HepG2 (cell line): ENCODE measurements around the gene DSCAML1. TPM values are rescaled to one million over a fixed set of nuclear protein-coding genes. Genes with fewer than 3 reads are reported as not detected.

Experiments
- CTCF ChIP-seq: sonication (generic); formaldehyde crosslinking; IDR thresholded peaks from 2 replicates; pipeline ENCODE4 v1.5.0; 2020; ENCODE audit warnings: mild to moderate bottlenecking, missing genetic modification reagents, moderate library complexity
- FOXA1 ChIP-seq, 2 experiments: fragments of 450-650 bp in 1 of 2; sonication (generic) in 1 of 2; formaldehyde crosslinking in 1 of 2; IDR thresholded peaks; 2 replicates each; pipeline versions ENCODE4 v1.4.0 to v1.6.1; 2016 to 2020; ENCODE audit warnings: missing genetic modification reagents in 1 of 2
- HNF1B ChIP-seq: sonication (generic); formaldehyde crosslinking; IDR thresholded peaks from 2 replicates; pipeline ENCODE4 v1.5.1; 2020; ENCODE audit warnings: mild to moderate bottlenecking, moderate library complexity, missing genetic modification reagents
- MED13 ChIP-seq: sonication (generic); formaldehyde crosslinking; IDR thresholded peaks from 2 replicates; pipeline ENCODE4 v1.5.0; 2020; ENCODE audit warnings: missing genetic modification reagents
- RAD21 ChIP-seq: fragments of 450-650 bp; formaldehyde crosslinking; IDR thresholded peaks from 2 replicates; pipeline ENCODE4 v1.5.0; 2020; ENCODE audit warnings: mild to moderate bottlenecking
- SRSF4 ChIP-seq: fragments of 200-400 bp; formaldehyde crosslinking; IDR thresholded peaks from one replicate; pipeline ENCODE4 v1.6.1; 2018; ENCODE audit warnings: mild to moderate bottlenecking, low read depth, low read length, moderate library complexity; ENCODE audit not compliant: poor library complexity, severe bottlenecking
- STAG1 ChIP-seq: sonication (generic); formaldehyde crosslinking; IDR thresholded peaks from 2 replicates; pipeline ENCODE4 v1.4.0; 2020; ENCODE audit warnings: missing genetic modification reagents
- TCF12 ChIP-seq, 2 experiments: fragments of 450-650 bp in 1 of 2; sonication (generic) in 1 of 2; formaldehyde crosslinking in 1 of 2; IDR thresholded peaks; 2 replicates each; pipeline versions ENCODE4 v1.6.1 to v1.8.0; 2017 to 2022; ENCODE audit warnings: antibody characterized with exemption in 1 of 2, mild to moderate bottlenecking in 1 of 2, missing genetic modification reagents in 1 of 2, moderate library complexity in 1 of 2
- TOPORS ChIP-seq: sonication (generic); formaldehyde crosslinking; IDR thresholded peaks from 2 replicates; pipeline ENCODE4 v1.8.0; 2023; ENCODE audit warnings: mild to moderate bottlenecking, missing genetic modification reagents
- XBP1 ChIP-seq: sonication (generic); formaldehyde crosslinking; IDR thresholded peaks from 2 replicates; pipeline ENCODE4 v1.5.0; 2020; ENCODE audit warnings: missing genetic modification reagents
- ZNF12 ChIP-seq: sonication (generic); formaldehyde crosslinking; IDR thresholded peaks from 2 replicates; pipeline ENCODE4 v1.5.0; 2020; ENCODE audit warnings: missing genetic modification reagents
- ZNF354B ChIP-seq: sonication (generic); formaldehyde crosslinking; IDR thresholded peaks from 2 replicates; pipeline ENCODE4 v1.8.0; 2022; ENCODE audit warnings: mild to moderate bottlenecking, missing genetic modification reagents
- ZNF678 ChIP-seq: sonication (generic); formaldehyde crosslinking; IDR thresholded peaks from 2 replicates; pipeline ENCODE4 v1.4.0; 2020; ENCODE audit warnings: mild to moderate bottlenecking, missing genetic modification reagents
- polyA plus RNA-seq, 8 experiments: library from polyadenylated mRNA; depleted of rRNA in 3 of 8; stranded (reverse) in 7 of 8; unstranded in 1 of 8; fragments of >200 nt; fragmentation: Illumina TruSeq in 4 of 8; extraction: Trizol in 4 of 8; gene quantifications; 2 replicates each; pipeline versions ENCODE4 v1.2.1 to v1.2.3, GENCODE V29; 2011 to 2016; ENCODE audit warnings: low read depth in 4 of 8, missing spikeins in 1 of 8, mixed read lengths in 1 of 8; ENCODE audit not compliant: insufficient read depth in 1 of 8
- total RNA-seq, 5 experiments: library from RNA; depleted of rRNA; stranded (reverse); fragments of >200 nt; fragmentation: Illumina TruSeq; extraction: Trizol; gene quantifications; 2 replicates each; pipeline ENCODE4 v1.2.3, GENCODE V29; 2016; ENCODE audit warnings: low read depth in 1 of 5
- TF ChIP-seq, protein P1 (sequence below): sonication (generic); formaldehyde crosslinking; IDR thresholded peaks from 2 replicates; pipeline ENCODE4 v1.4.0; 2020; ENCODE audit warnings: mild to moderate bottlenecking, missing genetic modification reagents

Gene DSCAML1
- total and polyA plus RNA-seq, 2 of the 13 experiments (the other 11 are each of a cell fraction or from before 2014, with no cell fraction given): 0.29 to 0.40 TPM

- TF ChIP-seq ZNF354B (CRISPR knock-in tag) (no peak), TCF12 (IDR thresholded peaks at IDR 0.05) (no peak), TCF12 (CRISPR knock-in tag; IDR thresholded peaks at IDR 0.05) (no peak), ZNF12 (CRISPR knock-in tag) (no peak), STAG1 (CRISPR knock-in tag) (peak; percentile 77), MED13 (no peak), XBP1 (CRISPR knock-in tag) (no peak), FOXA1 (IDR thresholded peaks at IDR 0.05) (no peak), FOXA1 (CRISPR knock-in tag; IDR thresholded peaks at IDR 0.05) (no peak), TOPORS (CRISPR knock-in tag) (no peak), CTCF (CRISPR knock-in tag) (peak; percentile 80), HNF1B (CRISPR knock-in tag) (no peak), RAD21 (CRISPR knock-in tag) (peak; percentile 57; the same call in 1 of the 2 replicates), SRSF4 (no peak), ZNF678 (CRISPR knock-in tag) (no peak)
- TF ChIP-seq, protein P1, sequence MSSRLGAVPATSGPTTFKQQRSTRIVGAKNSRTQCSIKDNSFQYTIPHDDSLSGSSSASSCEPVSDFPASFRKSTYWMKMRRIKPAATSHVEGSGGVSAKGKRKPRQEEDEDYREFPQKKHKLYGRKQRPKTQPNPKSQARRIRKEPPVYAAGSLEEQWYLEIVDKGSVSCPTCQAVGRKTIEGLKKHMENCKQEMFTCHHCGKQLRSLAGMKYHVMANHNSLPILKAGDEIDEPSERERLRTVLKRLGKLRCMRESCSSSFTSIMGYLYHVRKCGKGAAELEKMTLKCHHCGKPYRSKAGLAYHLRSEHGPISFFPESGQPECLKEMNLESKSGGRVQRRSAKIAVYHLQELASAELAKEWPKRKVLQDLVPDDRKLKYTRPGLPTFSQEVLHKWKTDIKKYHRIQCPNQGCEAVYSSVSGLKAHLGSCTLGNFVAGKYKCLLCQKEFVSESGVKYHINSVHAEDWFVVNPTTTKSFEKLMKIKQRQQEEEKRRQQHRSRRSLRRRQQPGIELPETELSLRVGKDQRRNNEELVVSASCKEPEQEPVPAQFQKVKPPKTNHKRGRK (CRISPR knock-in tag): no peak
Observed at GRCh38 chr11:117807482-117808327, 10.7 kb upstream of the DSCAML1 start (continued).
